Liver (tissue), 9 donors: Measurements from ENCODE around the gene SPATS2. TPM values are rescaled to one million over a fixed set of nuclear protein-coding genes. Genes with fewer than 3 reads are reported as not detected.

Experiments
- DNase-seq: peaks from one replicate; pipeline ENCODE4 v3.0.0-alpha.2; 2017; ENCODE audit warnings: low spot score
- H3K27ac ChIP-seq, 2 donors: one replicate each; pipeline ENCODE4 v1.7.0; 2013; ENCODE audit warnings: inconsistent platforms in 2 of 2, low read length in 2 of 2, control low read depth in 1 of 2, low read depth in 1 of 2, mild to moderate bottlenecking in 1 of 2
- H3K27me3 ChIP-seq, 4 donors: one replicate each; pipeline versions ENCODE4 v1.6.1 to v1.7.0; 2013; ENCODE audit warnings: low read length in 3 of 4, inconsistent platforms in 1 of 4, mild to moderate bottlenecking in 1 of 4, moderate library complexity in 1 of 4; ENCODE audit not compliant: control insufficient read depth in 4 of 4, insufficient read depth in 4 of 4
- H3K36me3 ChIP-seq, 4 donors: one replicate each; pipeline versions ENCODE4 v1.6.1 to v1.7.0; 2013; ENCODE audit warnings: low read length in 3 of 4, mild to moderate bottlenecking in 3 of 4, low read depth in 1 of 4, moderate library complexity in 1 of 4; ENCODE audit not compliant: control insufficient read depth in 4 of 4, insufficient read depth in 3 of 4
- H3K4me1 ChIP-seq, 4 donors: one replicate each; pipeline versions ENCODE4 v1.6.1 to v1.7.0; 2013; ENCODE audit warnings: low read length in 3 of 4, mild to moderate bottlenecking in 3 of 4, moderate library complexity in 1 of 4; ENCODE audit not compliant: control insufficient read depth in 4 of 4, insufficient read depth in 4 of 4
- H3K4me3 ChIP-seq, 3 donors: one replicate each; pipeline versions ENCODE4 v1.6.1 to v1.7.0; 2013; ENCODE audit warnings: low read length in 3 of 3, control low read depth in 1 of 3, low read depth in 1 of 3, mild to moderate bottlenecking in 1 of 3
- H3K9ac ChIP-seq, 2 donors: one replicate each; pipeline ENCODE4 v1.7.0; 2013; ENCODE audit warnings: low read length in 2 of 2, mild to moderate bottlenecking in 2 of 2, moderate library complexity in 2 of 2, control low read depth in 1 of 2, low read depth in 1 of 2
- H3K9me3 ChIP-seq, 4 donors: one replicate each; pipeline versions ENCODE4 v1.6.1 to v1.7.0; 2013; ENCODE audit warnings: low read length in 3 of 4; ENCODE audit not compliant: control insufficient read depth in 4 of 4
- ATF3 ChIP-seq: IDR thresholded peaks from 2 replicates; pipeline ENCODE4 v1.6.1; 2016; ENCODE audit warnings: antibody characterized with exemption
- CTCF ChIP-seq: fragments of 150-350 bp; IDR thresholded peaks from 2 replicates; pipeline ENCODE4 v1.5.1; 2017; ENCODE audit warnings: improper control_type of control experiment, low read depth, low read length; ENCODE audit not compliant: missing input control
- EGR1 ChIP-seq, 2 donors: IDR thresholded peaks; 2 replicates each; pipeline ENCODE4 v1.6.1; 2016 to 2018; ENCODE audit warnings: antibody characterized with exemption in 2 of 2, low read depth in 2 of 2
- FOXA1 ChIP-seq: IDR thresholded peaks from 2 replicates; pipeline ENCODE4 v1.6.1; 2016; ENCODE audit warnings: antibody characterized with exemption
- FOXA2 ChIP-seq: IDR thresholded peaks from 2 replicates; pipeline ENCODE4 v1.6.1; 2016; ENCODE audit warnings: antibody characterized with exemption
- HNF4A ChIP-seq, 2 donors: conservative IDR thresholded peaks; 2 replicates each; pipeline ENCODE4 v1.6.1; 2016; ENCODE audit warnings: antibody characterized with exemption in 2 of 2, mild to moderate bottlenecking in 2 of 2
- HNF4G ChIP-seq: IDR thresholded peaks from 2 replicates; pipeline ENCODE4 v1.6.1; 2016; ENCODE audit warnings: antibody characterized with exemption
- JUND ChIP-seq, 2 donors: IDR thresholded peaks; 2 replicates each; pipeline ENCODE4 v1.6.1; 2016; ENCODE audit warnings: antibody characterized with exemption in 2 of 2
- MAX ChIP-seq: IDR thresholded peaks from 2 replicates; pipeline ENCODE4 v1.6.1; 2016; ENCODE audit warnings: antibody characterized with exemption
- NR2F2 ChIP-seq: IDR thresholded peaks from 2 replicates; pipeline ENCODE4 v1.6.1; 2016; ENCODE audit warnings: antibody characterized with exemption
- RAD21 ChIP-seq, 2 donors: IDR thresholded peaks; 2 replicates each; pipeline ENCODE4 v1.6.1; 2016; ENCODE audit warnings: antibody characterized with exemption in 2 of 2, mild to moderate bottlenecking in 2 of 2
- REST ChIP-seq: IDR thresholded peaks from 2 replicates; pipeline ENCODE4 v1.6.1; 2016; ENCODE audit warnings: antibody characterized with exemption, mild to moderate bottlenecking
- RXRA ChIP-seq, 2 donors: IDR thresholded peaks; 2 replicates each; pipeline ENCODE4 v1.6.1; 2017 to 2018; ENCODE audit warnings: antibody characterized with exemption in 2 of 2, mild to moderate bottlenecking in 1 of 2
- SP1 ChIP-seq: IDR thresholded peaks from 2 replicates; pipeline ENCODE4 v1.6.1; 2018; ENCODE audit warnings: antibody characterized with exemption, mild to moderate bottlenecking
- TAF1 ChIP-seq: conservative IDR thresholded peaks from 2 replicates; pipeline ENCODE4 v1.6.1; 2016; ENCODE audit warnings: antibody characterized with exemption, mild to moderate bottlenecking
- YY1 ChIP-seq: IDR thresholded peaks from 2 replicates; pipeline ENCODE4 v1.6.1; 2016; ENCODE audit warnings: antibody characterized with exemption, mild to moderate bottlenecking
- ZBTB33 ChIP-seq: IDR thresholded peaks from 2 replicates; pipeline ENCODE4 v1.6.1; 2016; ENCODE audit warnings: antibody characterized with exemption
- WGBS: extraction: QIAGEN DNeasy Blood & Tissue Kit; methylation state at CpG from one replicate; pipeline ENCODE4 v1.1.7; 2013; 5-methylcytosine and 5-hydroxymethylcytosine counted together
- polyA plus RNA-seq, 2 donors: library from polyadenylated mRNA; stranded (reverse) in 1 of 2; unstranded in 1 of 2; fragments of 200-250 nt in 1 of 2; fragments of >200 nt in 1 of 2; fragmentation: Nextera tagmentation in 1 of 2; extraction: Ambion mirVana in 1 of 2; gene quantifications; one replicate each; pipeline versions ENCODE4 v1.2.1 to v1.2.3, GENCODE V29; 2013 to 2015
- total RNA-seq, 2 donors: library from RNA; depleted of rRNA; stranded (reverse); fragments of >200 nt; gene quantifications; one replicate each; pipeline ENCODE4 v1.2.3, GENCODE V29; 2014
- donor health status: healthy.
- donor health status: healthy.
- donor health status: healthy.
- donor health status: healthy.
- donor health status: healthy.

The SPATS2 gene
- total and polyA plus RNA-seq, 4 donors = 2.4 to 5.2 (median 4.5) TPM

GRCh38 chr12:49546481-49546880, 179.2 kb downstream of the SPATS2 start:
- no peak for TF ChIP-seq NR2F2
- TF ChIP-seq CTCF = no peak
- TF ChIP-seq TAF1 = no peak
- TF ChIP-seq HNF4A (conservative IDR thresholded peaks at IDR 0.05) = no peak
- TF ChIP-seq ATF3 = no peak
- TF ChIP-seq JUND (IDR thresholded peaks at IDR 0.05) = no peak
- no peak for TF ChIP-seq RXRA (IDR thresholded peaks at IDR 0.05)
- no peak for TF ChIP-seq RAD21 (IDR thresholded peaks at IDR 0.05)
- no peak for TF ChIP-seq HNF4G
- TF ChIP-seq FOXA2 = no peak
- DNase-seq = no peak
- no peaks in the 10 kb centered on the region for H3K36me3 ChIP-seq
- H3K4me3 ChIP-seq = no peak overlapping the region
- 66% methylated on average over 3 of the region's 3 CpGs for WGBS
- no peak overlapping the region for H3K9ac ChIP-seq
- H3K27me3 ChIP-seq = peaks cover 0 to 5% (median 2%) of the 10 kb centered on the region in 4 donors
- no peaks in the 10 kb centered on the region for H3K9me3 ChIP-seq
- no peak overlapping the region for H3K27ac ChIP-seq
- peaks cover 5 to 17% (median 11%) of the 10 kb centered on the region in 4 donors for H3K4me1 ChIP-seq

GRCh38 chr12:49547090-49547690, 179.9 kb downstream of the SPATS2 start:
- Histone ChIP-seq H3K4me1 (peaks cover 7 to 23% (median 17%) of the 10 kb centered on the region in 4 donors), H3K9ac (no peak overlapping the region), H3K27me3 (peaks cover 0 to 5% (median 2%) of the 10 kb centered on the region in 4 donors), H3K27ac (no peak overlapping the region), H3K4me3 (no peak overlapping the region), H3K36me3 (no peaks in the 10 kb centered on the region), H3K9me3 (no peaks in the 10 kb centered on the region)
- TF ChIP-seq EGR1 (IDR thresholded peaks at IDR 0.05; ENCODE audit: low read depth in 2 of 2) = no peak
- no peak for TF ChIP-seq FOXA2
- TF ChIP-seq YY1 = no peak
- no peak for TF ChIP-seq SP1
- no peak for TF ChIP-seq TAF1
- TF ChIP-seq JUND (IDR thresholded peaks at IDR 0.05) = no peak
- TF ChIP-seq ATF3 = no peak
- no peak for TF ChIP-seq MAX
- TF ChIP-seq FOXA1 = no peak
- TF ChIP-seq ZBTB33 = no peak
- TF ChIP-seq REST = no peak
- no peak for TF ChIP-seq HNF4A (conservative IDR thresholded peaks at IDR 0.05)
- no peak for DNase-seq
- WGBS = 76% methylated on average over 7 of the region's 7 CpGs
